A549 (cell line): Measurements from ENCODE around the gene OCIAD2.

Experiments used
- BHLHE40 ChIP-seq: IDR thresholded peaks from 2 replicates; pipeline ENCODE4 v1.6.1; 2012; ENCODE audit warnings: low read depth, low read length, inconsistent platforms
- CTCF ChIP-seq: fragments of >200 bp; sonication (Bioruptor Twin); formaldehyde crosslinking; IDR thresholded peaks from 3 replicates; pipeline ENCODE4 v1.5.1; 2016
- RCOR1 ChIP-seq: fragments of 150-350 bp; IDR thresholded peaks from 2 replicates; pipeline ENCODE4 v1.6.1; 2014; ENCODE audit warnings: antibody characterized with exemption, low read length, low read depth
- ZC3H11A ChIP-seq: fragments of 450-650 bp; IDR thresholded peaks from 2 replicates; pipeline ENCODE4 v1.6.1; 2014; ENCODE audit warnings: antibody characterized with exemption, mild to moderate bottlenecking
- TF ChIP-seq, protein P1 (sequence below): fragments of 450-650 bp; IDR thresholded peaks from 2 replicates; pipeline ENCODE4 v1.6.1; 2014; ENCODE audit warnings: antibody characterized with exemption

- TF ChIP-seq CTCF: no peak
- TF ChIP-seq, protein P1, sequence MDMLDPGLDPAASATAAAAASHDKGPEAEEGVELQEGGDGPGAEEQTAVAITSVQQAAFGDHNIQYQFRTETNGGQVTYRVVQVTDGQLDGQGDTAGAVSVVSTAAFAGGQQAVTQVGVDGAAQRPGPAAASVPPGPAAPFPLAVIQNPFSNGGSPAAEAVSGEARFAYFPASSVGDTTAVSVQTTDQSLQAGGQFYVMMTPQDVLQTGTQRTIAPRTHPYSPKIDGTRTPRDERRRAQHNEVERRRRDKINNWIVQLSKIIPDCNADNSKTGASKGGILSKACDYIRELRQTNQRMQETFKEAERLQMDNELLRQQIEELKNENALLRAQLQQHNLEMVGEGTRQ: no peak
- no peak for TF ChIP-seq ZC3H11A
- no peak for TF ChIP-seq RCOR1
- no peak for TF ChIP-seq BHLHE40
These were observed 69.9 kb downstream of the OCIAD2 start for GRCh38 chr4:48836658-48837057.
